Neuronal stem cell (in vitro differentiated cells): ENCODE data around the gene DAP3.
"Not testable (repeated sequence)": the region's sequence is repeated elsewhere in the genome, so short reads cannot be mapped to it uniquely, and the experiment has no call there.

ENCODE experiments used
- DNase-seq: peaks from one replicate; pipeline ENCODE4 v3.0.0-alpha.2; 2013; ENCODE audit warnings: low spot score
- H2AFZ ChIP-seq: one replicate; pipeline ENCODE4 v1.6.1; 2013; ENCODE audit warnings: mild to moderate bottlenecking, low read length, inconsistent platforms
- H2AK5ac ChIP-seq: 2 replicates; pipeline ENCODE4 v1.6.1; 2013; ENCODE audit warnings: low read depth, mild to moderate bottlenecking, inconsistent platforms, low read length, moderate library complexity, mixed read lengths
- H2BK120ac ChIP-seq: 2 replicates; pipeline ENCODE4 v1.6.1; 2013; ENCODE audit warnings: low read depth, mild to moderate bottlenecking, inconsistent platforms, low read length, moderate library complexity, mixed read lengths
- H2BK12ac ChIP-seq: one replicate; pipeline ENCODE4 v1.6.1; 2013; ENCODE audit warnings: low read length, inconsistent platforms
- H2BK15ac ChIP-seq: 2 replicates; pipeline ENCODE4 v1.6.1; 2013; ENCODE audit warnings: mild to moderate bottlenecking, low read length, inconsistent platforms, mixed read lengths
- H2BK5ac ChIP-seq: one replicate; pipeline ENCODE4 v1.6.1; 2013; ENCODE audit warnings: inconsistent platforms, mild to moderate bottlenecking, low read length, moderate library complexity
- H3K14ac ChIP-seq: one replicate; pipeline ENCODE4 v1.6.1; 2013; ENCODE audit warnings: low read length, inconsistent platforms
- H3K18ac ChIP-seq: 2 replicates; pipeline ENCODE4 v1.6.1; 2013; ENCODE audit warnings: low read length, inconsistent platforms
- H3K23ac ChIP-seq: 2 replicates; pipeline ENCODE4 v1.6.1; 2013; ENCODE audit warnings: low read depth, mild to moderate bottlenecking, mixed read lengths, low read length, inconsistent platforms; ENCODE audit not compliant: poor library complexity
- H3K27ac ChIP-seq: replicated peaks from 3 replicates; pipeline ENCODE4 v1.5.1; 2013; ENCODE audit warnings: low read length, inconsistent platforms
- H3K27me3 ChIP-seq, 3 experiments: 2 replicates each; pipeline ENCODE4 v1.6.1; 2013; ENCODE audit warnings: low read length in 3 of 3, mild to moderate bottlenecking in 2 of 3, inconsistent platforms in 1 of 3, low read depth in 1 of 3, mixed read lengths in 1 of 3, moderate library complexity in 1 of 3; ENCODE audit not compliant: control insufficient read depth in 3 of 3, insufficient read depth in 3 of 3
- H3K36me3 ChIP-seq, 2 donors: replicated peaks in 1 of 2; 2 replicates each; pipeline ENCODE4 v1.6.1; 2013; ENCODE audit warnings: low read length in 2 of 2; ENCODE audit not compliant: control insufficient read depth in 2 of 2, insufficient read depth in 2 of 2
- H3K4ac ChIP-seq: 2 replicates; pipeline ENCODE4 v1.6.1; 2013; ENCODE audit warnings: inconsistent platforms, mild to moderate bottlenecking, low read length, moderate library complexity
- H3K4me1 ChIP-seq, 2 donors: 1 replicate in 1 of 2; 2 replicates in 1 of 2; pipeline ENCODE4 v1.6.1; 2013; ENCODE audit warnings: low read length in 2 of 2, low read depth in 1 of 2; ENCODE audit not compliant: control insufficient read depth in 2 of 2, insufficient read depth in 1 of 2
- H3K4me2 ChIP-seq: one replicate; pipeline ENCODE4 v1.6.1; 2013; ENCODE audit warnings: mild to moderate bottlenecking, low read length, inconsistent platforms; ENCODE audit not compliant: insufficient read depth, poor library complexity, severe bottlenecking
- H3K4me3 ChIP-seq, 2 donors: 2 replicates each; pipeline ENCODE4 v1.5.1; 2013; ENCODE audit warnings: low read length in 2 of 2, mild to moderate bottlenecking in 2 of 2, inconsistent platforms in 1 of 2, moderate library complexity in 1 of 2
- H3K79me1 ChIP-seq: one replicate; pipeline ENCODE4 v1.6.1; 2013; ENCODE audit warnings: low read depth, mild to moderate bottlenecking, inconsistent platforms, low read length, moderate library complexity
- H3K9ac ChIP-seq: one replicate; pipeline ENCODE4 v1.6.1; 2013; ENCODE audit warnings: mild to moderate bottlenecking, low read depth, low read length, inconsistent platforms; ENCODE audit not compliant: poor library complexity
- H3K9me3 ChIP-seq, 2 donors: replicated peaks in 1 of 2; 2 replicates each; pipeline versions ENCODE3 to v1.6.1; 2013; ENCODE audit warnings: low read length in 2 of 2, mild to moderate bottlenecking in 2 of 2, inconsistent platforms in 1 of 2, low read depth in 1 of 2, mixed read lengths in 1 of 2, moderate library complexity in 1 of 2; ENCODE audit not compliant: control insufficient read depth in 2 of 2, insufficient read depth in 1 of 2
- H4K8ac ChIP-seq: one replicate; pipeline ENCODE4 v1.6.1; 2013; ENCODE audit warnings: low read depth, mild to moderate bottlenecking, inconsistent platforms, low read length, moderate library complexity
- H4K91ac ChIP-seq: one replicate; pipeline ENCODE4 v1.6.1; 2013; ENCODE audit warnings: low read length, low read depth, mild to moderate bottlenecking, inconsistent platforms; ENCODE audit not compliant: poor library complexity
- WGBS, 2 donors: extraction: QIAGEN DNeasy Blood & Tissue Kit; methylation state at CpG; one replicate each; pipeline ENCODE4 v1.1.7; 2013; ENCODE audit warnings: missing lambda C conversion rate in 2 of 2, mixed read lengths in 1 of 2; ENCODE audit not compliant: insufficient read length in 2 of 2, insufficient replicate concordance in 1 of 2; ENCODE audit errors: extremely low coverage in 2 of 2; 5-methylcytosine and 5-hydroxymethylcytosine counted together

DAP3 gene

DNA sequence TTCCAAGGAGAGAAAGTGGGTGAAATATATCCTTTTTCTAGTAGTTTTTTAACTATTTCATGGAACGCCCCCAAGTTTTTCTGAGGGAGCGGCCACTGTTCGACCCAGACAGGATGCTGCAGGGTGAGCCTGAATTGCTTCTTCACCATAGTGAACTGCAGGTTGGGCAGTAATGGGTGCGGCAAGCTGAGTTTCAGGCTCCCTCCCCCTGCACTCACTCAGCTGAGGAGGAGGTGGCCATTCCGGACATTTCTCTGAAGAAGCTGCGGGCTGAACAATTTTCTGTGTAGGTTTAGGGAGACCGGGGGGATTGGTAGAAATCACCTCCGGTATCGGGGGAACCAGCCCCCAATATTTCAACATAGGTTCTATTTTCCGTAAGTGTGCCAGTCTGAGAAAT lies 8.2 kb downstream of the DAP3 start:
- WGBS, 2 donors = no CpG with 5 or more reads among the region's 10 CpGs
- DNase-seq = no peak
- no peak overlapping the region for H4K91ac ChIP-seq
- H3K79me1 ChIP-seq = peaks cover 4% of the 10 kb centered on the region
- H3K4me3 ChIP-seq = no peak overlapping the region
- no peak overlapping the region for H2BK5ac ChIP-seq
- H3K14ac ChIP-seq = no peak overlapping the region
- no peak overlapping the region for H3K18ac ChIP-seq
- no peak overlapping the region for H2AFZ ChIP-seq
- no peaks in the 10 kb centered on the region for H3K27me3 ChIP-seq
- peaks cover 0 to 39% of the 10 kb centered on the region in 2 donors for H3K9me3 ChIP-seq
- no peak overlapping the region for H3K23ac ChIP-seq
- H3K4me1 ChIP-seq = no peaks in the 10 kb centered on the region
- H3K4me2 ChIP-seq = no peak overlapping the region
- no peak overlapping the region for H4K8ac ChIP-seq
- H3K36me3 ChIP-seq = peaks cover 3 to 27% of the 10 kb centered on the region in 2 donors
- H3K4ac ChIP-seq = no peak overlapping the region
- no peak overlapping the region for H2BK12ac ChIP-seq
- H2BK15ac ChIP-seq = no peak overlapping the region
- H3K27ac ChIP-seq = no peak overlapping the region
- no peak overlapping the region for H2AK5ac ChIP-seq
- no peak overlapping the region for H3K9ac ChIP-seq
- no peak overlapping the region for H2BK120ac ChIP-seq

- not testable (repeated sequence) for H2AK5ac ChIP-seq, H4K8ac ChIP-seq, H3K23ac ChIP-seq, H2BK12ac ChIP-seq, H3K27ac ChIP-seq, H2BK5ac ChIP-seq, H3K4ac ChIP-seq, H3K27me3 ChIP-seq, H3K4me1 ChIP-seq, H2BK15ac ChIP-seq, H4K91ac ChIP-seq, H3K18ac ChIP-seq, H2BK120ac ChIP-seq, DNase-seq, H3K14ac ChIP-seq, H2AFZ ChIP-seq, H3K4me3 ChIP-seq, H3K9ac ChIP-seq, H3K79me1 ChIP-seq, H3K4me2 ChIP-seq
- H3K36me3 ChIP-seq = peaks cover 3 to 21% of the 10 kb centered on the region in 2 donors
- no CpG with 5 or more reads among the region's 11 CpGs for WGBS, 2 donors
- H3K9me3 ChIP-seq = peaks cover 0 to 34% of the 10 kb centered on the region in 2 donors
Observed at GRCh38 chr1:155697616-155698015, 8.7 kb downstream of the DAP3 start.

GRCh38 chr1:155698382-155699038 lies 9.6 kb downstream of the DAP3 start:
- H3K18ac ChIP-seq = no peak overlapping the region
- WGBS, 2 donors = no CpG with 5 or more reads among the region's 13 CpGs
- no peak overlapping the region for H2AFZ ChIP-seq
- H3K9ac ChIP-seq = no peak overlapping the region
- no peak overlapping the region for H2AK5ac ChIP-seq
- DNase-seq = no peak
- H2BK120ac ChIP-seq = no peak overlapping the region
- no peak overlapping the region for H2BK15ac ChIP-seq
- no peak overlapping the region for H4K8ac ChIP-seq
- H3K79me1 ChIP-seq = peaks cover 4% of the 10 kb centered on the region
- H2BK12ac ChIP-seq = no peak overlapping the region
- no peak overlapping the region for H3K4ac ChIP-seq
- no peak overlapping the region for H3K14ac ChIP-seq
- no peak overlapping the region for H2BK5ac ChIP-seq
- no peaks in the 10 kb centered on the region for H3K4me1 ChIP-seq
- no peak overlapping the region for H3K4me3 ChIP-seq
- no peaks in the 10 kb centered on the region for H3K27me3 ChIP-seq
- peaks cover 0 to 27% of the 10 kb centered on the region in 2 donors for H3K9me3 ChIP-seq
- no peak overlapping the region for H3K4me2 ChIP-seq
- no peak overlapping the region for H3K27ac ChIP-seq
- peaks cover 0 to 16% of the 10 kb centered on the region in 2 donors for H3K36me3 ChIP-seq
- H4K91ac ChIP-seq = no peak overlapping the region
- H3K23ac ChIP-seq = no peak overlapping the region

DNA sequence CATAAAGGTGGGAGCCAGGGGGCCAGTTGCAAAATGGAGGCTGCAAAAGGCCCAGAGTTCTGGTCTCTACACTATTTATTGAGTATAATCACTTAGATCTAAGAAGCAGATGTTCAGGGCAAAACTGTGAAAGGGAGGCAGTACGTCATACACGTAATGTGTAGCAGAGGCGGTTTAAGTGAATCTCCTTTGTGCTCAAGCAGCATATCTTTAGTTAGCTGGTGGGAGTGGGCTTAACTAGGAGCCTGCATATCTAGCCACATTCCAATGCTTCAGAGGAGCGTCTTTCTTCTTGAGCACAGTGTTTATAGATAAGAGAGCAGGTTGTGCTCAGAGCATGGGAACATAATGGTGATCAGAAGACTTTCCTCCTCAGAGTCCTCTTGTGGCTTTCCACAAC lies 10.2 kb downstream of the DAP3 start:
- not testable (repeated sequence) for H2BK12ac ChIP-seq, H4K8ac ChIP-seq, H3K27me3 ChIP-seq, H3K79me1 ChIP-seq, H2AFZ ChIP-seq, H3K23ac ChIP-seq, H3K4me1 ChIP-seq, H3K14ac ChIP-seq, H3K27ac ChIP-seq, H3K9ac ChIP-seq, H4K91ac ChIP-seq, H2AK5ac ChIP-seq, H2BK15ac ChIP-seq, H2BK120ac ChIP-seq, H3K4ac ChIP-seq, DNase-seq, H3K4me2 ChIP-seq, H3K4me3 ChIP-seq, H3K18ac ChIP-seq, H2BK5ac ChIP-seq
- Histone ChIP-seq H3K36me3 (peaks cover 0 to 13% of the 10 kb centered on the region in 2 donors), H3K9me3 (peaks cover 0 to 27% of the 10 kb centered on the region in 2 donors)
- WGBS, 2 donors = no CpG with 5 or more reads among the region's 4 CpGs
